ENCODE results near the gene IL1RAP. TPM values are rescaled to one million over a fixed set of nuclear protein-coding genes. Genes with fewer than 3 reads are reported as not detected.
"Not testable (repeated sequence)": the region's sequence is repeated elsewhere in the genome, so short reads cannot be mapped to it uniquely, and the experiment has no call there.

The IL1RAP gene
- total RNA-seq, 2 donors from 2014 or later, result 19.5 to 28.8 TPM

DNA sequence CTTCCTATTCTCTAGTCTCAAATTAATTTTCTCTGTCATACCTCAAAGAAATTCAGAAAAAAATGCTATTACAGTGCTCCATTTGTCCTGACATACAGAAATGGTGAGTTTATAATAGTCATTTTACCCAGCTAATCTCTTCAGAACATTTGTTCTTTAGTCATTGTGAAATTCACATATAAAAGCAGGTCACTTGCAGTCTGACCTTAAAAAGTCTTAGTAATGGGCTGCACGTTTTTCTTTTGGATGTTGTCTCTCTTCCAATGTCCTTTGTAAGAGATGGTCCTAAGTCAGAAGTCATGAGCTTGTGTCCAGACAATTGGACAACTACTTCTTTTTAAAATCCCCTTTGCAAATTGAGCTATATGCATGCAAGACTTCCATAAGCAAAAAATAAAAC is 17.0 kb upstream of the IL1RAP start:
- no peaks in the 10 kb centered on the region for H3K9me3 Mint-ChIP-seq
- H3K27ac Mint-ChIP-seq, result no peak overlapping the region
- no peaks in the 10 kb centered on the region for H3K36me3 Mint-ChIP-seq
- no peaks in the 10 kb centered on the region for H3K4me1 Mint-ChIP-seq (ENCODE audit: low read depth in 2 of 2)
- H3K4me3 Mint-ChIP-seq, result no peak overlapping the region
- DNase-seq (ENCODE audit: low spot score), result no peak
- no peak for ATAC-seq
- peaks cover 36 to 86% of the 10 kb centered on the region in 2 donors for H3K27me3 Mint-ChIP-seq

DNA sequence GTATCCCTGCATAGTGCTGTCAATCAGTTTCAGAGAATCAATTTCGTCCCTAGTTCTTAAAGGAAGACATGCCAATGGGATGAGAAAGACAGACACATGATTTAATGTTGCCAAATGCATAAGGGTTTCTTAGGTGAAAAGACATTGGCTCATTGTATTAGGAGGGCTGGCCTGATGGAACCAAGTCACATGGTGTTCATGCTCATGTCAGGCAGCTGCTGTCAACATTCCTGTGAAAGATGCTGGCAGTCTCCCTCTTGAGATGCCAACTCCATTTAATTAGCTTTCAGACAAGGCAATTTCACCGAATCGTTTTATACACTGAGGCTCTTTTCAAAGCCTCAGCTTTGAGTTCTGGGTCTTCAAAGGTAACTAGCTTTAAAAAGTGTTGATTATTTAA is 16.1 kb upstream of the IL1RAP start:
- Mint-ChIP-seq H3K36me3 (no peaks in the 10 kb centered on the region), H3K27me3 (peaks cover 32 to 84% of the 10 kb centered on the region in 2 donors), H3K4me3 (no peak overlapping the region), H3K4me1 (ENCODE audit: low read depth in 2 of 2) (no peaks in the 10 kb centered on the region), H3K27ac (no peak overlapping the region), H3K9me3 (no peaks in the 10 kb centered on the region)
- DNase-seq (ENCODE audit: low spot score), result no peak
- no peak for ATAC-seq

DNA sequence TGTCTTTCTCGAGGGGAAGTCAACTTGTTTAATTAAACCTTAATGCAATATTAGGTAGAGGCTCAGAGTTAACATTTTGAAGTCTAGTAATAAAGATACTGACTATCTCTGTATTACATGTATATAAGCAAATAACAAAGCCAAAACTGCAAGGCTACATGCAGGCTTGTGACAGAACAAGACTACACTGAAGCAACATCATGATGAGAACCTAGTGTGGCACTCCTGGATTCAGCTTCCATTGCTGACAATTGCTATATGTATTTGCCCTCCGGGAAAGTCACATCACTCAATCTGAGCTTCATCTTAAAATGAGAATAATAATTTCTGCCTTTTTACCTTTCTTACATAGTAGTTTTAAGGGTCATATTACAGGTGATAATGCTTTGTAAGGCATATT is 15.6 kb upstream of the IL1RAP start:
- ATAC-seq, result no peak
- Mint-ChIP-seq H3K36me3 (no peaks in the 10 kb centered on the region), H3K9me3 (no peaks in the 10 kb centered on the region), H3K4me1 (ENCODE audit: low read depth in 2 of 2) (no peaks in the 10 kb centered on the region), H3K27ac (no peak overlapping the region), H3K27me3 (peaks cover 29 to 84% of the 10 kb centered on the region in 2 donors), H3K4me3 (no peak overlapping the region)
- no peak for DNase-seq (ENCODE audit: low spot score)

DNA sequence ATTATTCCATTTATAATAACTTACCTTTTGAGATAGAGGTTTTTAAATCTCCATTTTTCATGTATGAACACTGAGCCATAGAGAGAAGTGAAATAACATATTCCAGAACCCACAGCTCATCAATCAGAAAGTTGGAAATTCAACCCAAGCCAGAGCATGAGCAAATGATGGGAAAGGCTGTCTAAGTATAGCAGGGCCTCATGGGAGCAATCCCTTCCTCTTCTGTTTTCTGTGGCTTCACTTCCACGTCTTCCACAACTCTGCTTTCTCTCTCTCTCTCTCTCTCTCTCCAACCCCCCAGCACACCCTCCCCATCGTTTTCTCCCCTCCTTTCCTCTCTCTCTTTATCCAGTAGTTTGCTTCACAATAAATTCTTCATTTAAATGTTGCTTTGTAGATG is 14.8 kb upstream of the IL1RAP start:
- no peaks in the 10 kb centered on the region for H3K9me3 Mint-ChIP-seq
- no peaks in the 10 kb centered on the region for H3K36me3 Mint-ChIP-seq
- H3K27me3 Mint-ChIP-seq, result peaks cover 25 to 77% of the 10 kb centered on the region in 2 donors
- no peak overlapping the region for H3K27ac Mint-ChIP-seq
- ATAC-seq (no peak), DNase-seq (ENCODE audit: low spot score) (no peak)
- H3K4me3 Mint-ChIP-seq, result no peak overlapping the region
- no peaks in the 10 kb centered on the region for H3K4me1 Mint-ChIP-seq (ENCODE audit: low read depth in 2 of 2)

DNA sequence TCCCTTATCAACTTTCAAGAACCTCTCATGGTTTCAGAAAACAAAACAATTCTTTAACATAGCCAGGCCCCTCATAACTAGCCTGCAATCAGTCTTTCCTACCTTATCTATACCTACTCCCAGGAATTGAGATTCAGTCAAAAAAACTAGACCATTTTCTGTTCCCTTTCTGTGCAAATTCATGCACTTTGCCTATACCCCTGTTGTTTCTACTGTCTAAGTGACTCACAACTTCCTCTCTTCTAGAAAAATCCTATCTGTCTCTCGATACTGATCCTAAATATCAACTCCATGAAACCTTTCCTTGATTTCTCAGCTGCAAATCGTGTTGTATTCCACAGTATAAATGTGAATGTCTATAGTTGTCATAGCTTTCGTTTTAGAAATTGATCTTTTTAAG is 10.9 kb upstream of the IL1RAP start:
- no peak overlapping the region for H3K4me3 Mint-ChIP-seq
- ATAC-seq (no peak), DNase-seq (ENCODE audit: low spot score) (no peak)
- H3K9me3 Mint-ChIP-seq, result no peaks in the 10 kb centered on the region
- H3K27me3 Mint-ChIP-seq, result peaks cover 20 to 53% of the 10 kb centered on the region in 2 donors
- no peak overlapping the region for H3K27ac Mint-ChIP-seq
- no peaks in the 10 kb centered on the region for H3K4me1 Mint-ChIP-seq (ENCODE audit: low read depth in 2 of 2)
- no peaks in the 10 kb centered on the region for H3K36me3 Mint-ChIP-seq

DNA sequence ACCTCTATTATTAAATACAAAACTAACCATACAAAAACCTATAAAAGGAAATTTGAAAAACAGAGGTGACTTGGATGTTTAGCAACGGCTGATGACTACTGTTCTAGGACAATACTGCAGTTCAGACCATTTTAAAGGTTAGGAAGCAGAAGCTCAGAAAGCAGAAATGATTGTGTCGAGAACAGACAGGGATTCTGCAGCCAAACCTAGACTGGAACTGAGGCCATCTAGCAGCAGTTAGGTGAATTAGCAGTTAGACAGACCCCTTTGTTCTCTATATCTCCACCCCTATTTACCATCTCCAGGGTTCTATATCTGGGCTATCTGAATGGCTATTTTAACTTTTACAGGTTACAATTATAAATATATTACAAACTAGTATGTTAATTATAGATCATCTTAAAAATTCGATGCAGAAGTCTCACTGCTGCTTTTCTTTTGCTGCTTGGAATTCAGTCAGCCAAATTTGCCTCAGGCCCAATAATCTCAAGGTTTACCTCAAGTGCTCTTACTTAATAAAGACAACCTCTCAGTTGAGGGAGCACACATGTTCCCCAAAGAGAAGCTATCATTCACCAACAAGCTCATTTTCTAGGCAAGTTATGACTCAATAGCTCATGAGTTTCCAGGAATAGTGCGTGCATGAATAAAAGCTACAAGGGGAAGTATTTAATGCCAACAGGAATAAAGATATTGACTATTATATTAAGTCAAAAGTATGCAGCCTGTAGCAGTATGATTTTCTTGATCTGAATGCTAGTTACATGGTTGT is 9.3 kb upstream of the IL1RAP start:
- H3K4me3 Mint-ChIP-seq, result no peak overlapping the region
- ATAC-seq, result no peak

DNA sequence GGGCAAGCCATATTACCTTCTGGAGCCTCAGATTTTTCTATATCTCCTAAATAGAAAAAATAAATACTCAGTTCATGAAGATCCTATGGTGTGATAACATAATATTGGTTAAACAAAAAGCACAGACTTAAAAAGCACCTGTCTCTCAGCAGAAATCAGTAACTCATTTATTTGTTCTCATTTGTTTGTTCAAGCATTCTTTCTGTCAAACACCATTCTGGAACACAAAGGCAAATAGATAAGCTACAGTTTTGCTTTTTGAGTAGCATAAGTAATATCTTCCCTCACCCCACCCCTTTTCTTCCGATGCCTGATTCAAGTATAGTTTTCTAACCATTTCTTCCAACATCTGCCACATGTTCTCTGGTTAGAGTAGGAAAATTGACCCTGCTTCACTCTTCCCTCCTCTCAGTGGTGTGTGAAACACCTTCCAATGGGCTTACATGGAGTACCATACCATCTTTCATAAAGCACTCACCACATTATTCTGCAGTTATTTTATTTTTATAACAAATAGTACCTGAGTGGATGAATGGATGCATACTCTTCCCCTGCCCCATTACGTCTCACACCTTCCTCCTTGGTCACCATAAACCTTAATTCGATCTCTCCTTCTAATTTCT is 8.4 kb upstream of the IL1RAP start:
- no peaks in the 10 kb centered on the region for H3K4me1 Mint-ChIP-seq (ENCODE audit: low read depth in 2 of 2)
- no peaks in the 10 kb centered on the region for H3K9me3 Mint-ChIP-seq
- H3K4me3 Mint-ChIP-seq, result no peak overlapping the region
- DNase-seq (ENCODE audit: low spot score) (no peak), ATAC-seq (no peak)
- H3K27ac Mint-ChIP-seq, result no peak overlapping the region
- no peaks in the 10 kb centered on the region for H3K36me3 Mint-ChIP-seq
- H3K27me3 Mint-ChIP-seq, result peaks cover 26 to 47% of the 10 kb centered on the region in 2 donors

More for the DNA sequence above, 9.3 kb upstream of the IL1RAP start:
- H3K36me3 Mint-ChIP-seq, result no peaks in the 10 kb centered on the region
- no peak overlapping the region for H3K27ac Mint-ChIP-seq
- no peaks in the 10 kb centered on the region for H3K9me3 Mint-ChIP-seq
- no peak for DNase-seq (ENCODE audit: low spot score)
- no peaks in the 10 kb centered on the region for H3K4me1 Mint-ChIP-seq (ENCODE audit: low read depth in 2 of 2)
- H3K27me3 Mint-ChIP-seq, result peaks cover 24 to 48% of the 10 kb centered on the region in 2 donors

DNA sequence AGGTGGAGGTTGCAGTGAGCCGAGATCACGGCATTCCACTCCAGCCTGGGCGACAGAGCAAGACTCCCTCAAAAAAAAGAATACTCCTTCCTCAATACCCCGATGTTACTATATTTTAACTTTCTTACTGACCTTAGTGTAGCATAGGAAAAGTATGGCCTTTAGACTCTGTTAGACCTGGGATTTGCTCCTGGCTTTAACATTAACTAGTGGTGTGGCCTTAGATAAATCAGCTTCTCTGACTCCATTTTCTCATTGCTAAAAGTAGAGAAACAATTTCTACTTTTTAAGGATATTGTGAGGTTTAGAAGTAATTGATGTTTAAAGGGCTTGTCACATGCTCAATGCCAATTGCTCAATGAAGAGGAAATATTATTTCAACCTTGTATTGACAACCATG is 7.6 kb upstream of the IL1RAP start:
- DNase-seq (ENCODE audit: low spot score) (no peak), ATAC-seq (no peak)
- H3K27ac Mint-ChIP-seq, result no peak overlapping the region
- H3K9me3 Mint-ChIP-seq, result no peaks in the 10 kb centered on the region
- no peaks in the 10 kb centered on the region for H3K4me1 Mint-ChIP-seq (ENCODE audit: low read depth in 2 of 2)
- H3K36me3 Mint-ChIP-seq, result no peaks in the 10 kb centered on the region
- no peak overlapping the region for H3K4me3 Mint-ChIP-seq
- peaks cover 20 to 39% of the 10 kb centered on the region in 2 donors for H3K27me3 Mint-ChIP-seq

DNA sequence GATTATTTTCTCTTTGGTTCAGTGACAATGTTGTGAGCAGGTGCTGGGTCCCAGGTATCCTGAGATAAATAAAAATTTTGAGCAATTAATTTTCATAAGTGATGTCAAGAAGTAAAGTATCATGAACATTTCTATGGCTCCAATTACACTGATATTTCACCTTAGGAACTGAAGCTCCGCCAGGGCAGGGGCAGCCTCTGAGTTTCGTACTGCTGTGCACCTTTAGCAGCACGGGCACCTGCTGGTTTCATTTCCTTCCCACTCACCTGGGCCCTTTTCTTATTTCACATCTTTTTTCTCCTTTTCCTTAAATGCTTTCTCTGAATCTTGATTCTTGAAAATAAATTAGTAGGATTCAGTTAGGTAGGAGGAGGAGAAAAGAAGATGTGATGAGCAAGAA is 1.2 kb upstream of the IL1RAP start:
- no peaks in the 10 kb centered on the region for H3K9me3 Mint-ChIP-seq
- ATAC-seq (no peak), DNase-seq (ENCODE audit: low spot score) (no peak)
- peaks cover 33 to 37% of the 10 kb centered on the region in 2 donors for H3K4me1 Mint-ChIP-seq (ENCODE audit: low read depth in 2 of 2)
- H3K36me3 Mint-ChIP-seq, result no peaks in the 10 kb centered on the region
- peak overlapping the region; percentile 85 for H3K4me3 Mint-ChIP-seq
- H3K27me3 Mint-ChIP-seq, result peaks cover 11% of the 10 kb centered on the region in 2 donors
- peak overlapping the region; percentile 71 to 91 for H3K27ac Mint-ChIP-seq

DNA sequence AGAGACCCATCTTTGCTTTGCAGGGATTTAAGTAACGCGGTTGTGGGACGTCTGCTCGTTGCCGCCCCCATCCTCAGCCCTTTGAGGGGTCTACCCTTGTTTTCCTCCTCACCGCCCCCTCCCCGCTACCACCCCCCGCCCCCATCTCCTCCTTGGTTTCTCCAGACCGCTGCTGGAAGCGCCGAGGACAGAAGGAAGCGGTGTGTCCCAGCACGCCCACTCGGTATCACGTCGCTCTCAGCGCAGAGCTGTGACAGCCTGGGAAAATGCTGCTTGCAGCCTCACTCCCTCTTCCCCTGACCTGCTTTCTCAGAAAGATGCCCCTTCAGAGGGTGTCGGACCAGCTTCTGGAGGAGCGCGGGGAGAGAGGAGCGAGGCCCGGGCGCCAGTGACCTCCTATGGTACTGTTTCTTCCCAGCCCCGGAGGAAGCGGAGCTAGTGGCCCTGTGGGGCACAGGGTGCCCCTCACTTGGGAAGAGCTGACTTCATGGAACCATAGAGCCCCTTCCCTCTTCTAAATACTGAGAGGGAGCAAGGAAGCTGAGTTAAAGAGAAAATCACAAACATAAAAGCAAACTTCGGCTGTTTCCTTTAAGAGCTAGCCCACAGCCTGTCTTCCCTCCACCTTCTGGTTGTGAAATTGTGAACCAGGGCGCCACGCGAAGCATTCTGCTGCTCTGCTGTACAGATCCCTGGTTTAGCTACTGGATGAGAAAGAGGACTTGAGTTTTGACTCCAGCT is 698 bp downstream of the IL1RAP start:
- H3K4me3 Mint-ChIP-seq, result peak overlapping the region; percentile 85
- peaks cover 6% of the 10 kb centered on the region for H3K36me3 Mint-ChIP-seq
- no peaks in the 10 kb centered on the region for H3K9me3 Mint-ChIP-seq
- H3K4me1 Mint-ChIP-seq (ENCODE audit: low read depth in 2 of 2), result peaks cover 35 to 43% of the 10 kb centered on the region in 2 donors
- H3K27me3 Mint-ChIP-seq, result peaks cover 3% of the 10 kb centered on the region in 2 donors
- H3K27ac Mint-ChIP-seq, result peak overlapping the region; percentile 71 to 91
- DNase-seq (ENCODE audit: low spot score) (no peak), ATAC-seq (no peak)

DNA sequence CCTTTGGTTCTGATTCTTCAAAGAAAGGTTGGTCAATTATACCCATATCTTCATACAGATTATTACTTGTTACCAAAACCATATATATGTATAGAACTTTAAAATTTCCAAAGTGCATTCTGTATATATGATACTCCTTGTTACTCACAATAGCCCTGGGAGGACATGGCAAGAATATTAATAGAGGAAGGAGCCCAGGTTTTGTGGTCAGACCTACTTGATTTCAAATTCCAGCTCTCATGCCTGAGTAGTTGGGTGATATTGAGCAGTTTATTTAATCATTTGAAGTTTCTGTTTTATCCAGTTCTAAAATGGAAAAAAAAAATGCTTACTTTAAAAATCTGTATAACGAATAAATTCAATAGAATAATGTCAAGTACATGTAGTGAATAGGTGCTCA is 2.5 kb downstream of the IL1RAP start:
- Mint-ChIP-seq H3K4me3 (peak overlapping the region; percentile 85), H3K36me3 (peaks cover 6% of the 10 kb centered on the region), H3K4me1 (ENCODE audit: low read depth in 2 of 2) (peaks cover 35 to 43% of the 10 kb centered on the region in 2 donors), H3K27ac (no peak overlapping the region), H3K27me3 (no peaks in the 10 kb centered on the region), H3K9me3 (no peaks in the 10 kb centered on the region)
- ATAC-seq (no peak), DNase-seq (ENCODE audit: low spot score) (no peak)

DNA sequence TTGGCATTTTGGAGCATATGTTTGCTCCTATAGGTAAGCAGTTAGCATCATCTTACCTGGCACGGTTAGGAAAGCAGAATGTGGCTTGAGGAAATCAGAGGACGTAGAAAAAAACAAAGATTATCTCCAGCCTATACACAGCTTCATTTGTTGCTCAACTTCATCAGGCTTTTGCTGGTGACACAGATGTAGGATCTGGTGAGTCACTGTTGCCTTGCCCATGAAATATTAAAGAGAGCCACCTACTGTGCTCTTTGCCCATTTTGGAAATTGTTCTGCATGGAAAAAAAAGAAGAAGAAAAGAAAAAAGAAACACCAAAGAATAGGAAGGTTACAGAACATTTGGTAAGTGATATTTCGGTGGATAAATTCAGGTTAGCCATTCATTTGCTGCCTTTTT is 3.8 kb downstream of the IL1RAP start:
- peaks cover 6% of the 10 kb centered on the region for H3K36me3 Mint-ChIP-seq
- DNase-seq (ENCODE audit: low spot score) (no peak), ATAC-seq (no peak)
- H3K27me3 Mint-ChIP-seq, result no peaks in the 10 kb centered on the region
- H3K4me1 Mint-ChIP-seq (ENCODE audit: low read depth in 2 of 2), result peaks cover 35 to 42% of the 10 kb centered on the region in 2 donors
- no peak overlapping the region for H3K4me3 Mint-ChIP-seq
- H3K27ac Mint-ChIP-seq, result peak overlapping the region in 1 of 2 donors; percentile 42
- H3K9me3 Mint-ChIP-seq, result no peaks in the 10 kb centered on the region

DNA sequence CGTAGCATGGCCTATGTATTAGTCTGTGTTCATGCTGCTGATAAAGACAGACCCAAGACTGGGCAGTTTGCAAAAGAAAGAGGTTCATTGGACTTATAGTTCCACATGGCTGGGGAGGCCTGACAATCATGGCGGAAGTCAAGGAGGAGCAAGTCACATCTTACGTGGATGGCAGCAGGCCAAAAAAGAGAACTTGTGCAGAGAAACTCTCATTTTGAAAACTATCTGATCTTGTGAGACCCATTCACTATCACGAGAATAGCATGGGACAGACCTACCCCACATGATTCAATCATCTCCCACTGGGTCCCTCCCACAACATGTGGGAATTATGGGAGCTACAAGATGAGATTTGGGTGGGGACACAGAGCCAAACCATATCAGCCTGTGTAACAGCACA is 4.6 kb downstream of the IL1RAP start:
- not testable (repeated sequence) for H3K27me3 Mint-ChIP-seq; DNase-seq (ENCODE audit: low spot score); ATAC-seq; H3K4me3 Mint-ChIP-seq; H3K36me3 Mint-ChIP-seq; H3K9me3 Mint-ChIP-seq
- H3K27ac Mint-ChIP-seq, result peak overlapping the region in 1 of 2 donors; percentile 26
- peaks cover 27 to 34% of the 10 kb centered on the region in 2 donors for H3K4me1 Mint-ChIP-seq (ENCODE audit: low read depth in 2 of 2)

DNA sequence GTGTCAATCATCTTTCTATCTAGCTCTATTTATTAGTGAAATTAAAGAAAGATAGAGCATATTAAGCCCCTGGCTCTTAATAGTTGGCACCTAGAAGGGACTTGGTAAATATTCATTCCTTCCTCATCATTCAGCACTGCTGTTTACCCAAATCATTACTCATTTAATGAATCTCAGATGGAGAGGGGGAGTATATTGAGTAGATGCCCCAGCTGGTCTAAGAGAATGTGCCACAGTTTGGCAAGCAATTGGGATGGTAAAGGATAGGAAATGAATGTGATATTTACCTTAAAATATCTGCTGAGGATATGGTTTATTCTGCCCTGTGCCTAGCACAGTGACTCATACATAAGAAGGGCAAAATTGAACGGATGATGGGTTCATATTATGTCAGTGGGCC is 6.0 kb downstream of the IL1RAP start:
- Mint-ChIP-seq H3K27ac (no peak overlapping the region), H3K27me3 (no peaks in the 10 kb centered on the region), H3K4me3 (no peak overlapping the region), H3K4me1 (ENCODE audit: low read depth in 2 of 2) (peaks cover 24 to 32% of the 10 kb centered on the region in 2 donors), H3K36me3 (peaks cover 6% of the 10 kb centered on the region), H3K9me3 (no peaks in the 10 kb centered on the region)
- no peak for DNase-seq (ENCODE audit: low spot score)
- ATAC-seq, result no peak

Data from natural killer cell treated with Interleukin-12 subunit alpha and Interleukin-12 subunit beta and Interleukin-15 and Interleukin-18, amount 100 ng/mL, for 72 hours (primary cell).